GM12864 (cell line): ENCODE measurements around the gene TAF3.

Experiments used
- DNase-seq: peaks from one replicate; pipeline ENCODE4 v3.0.0-alpha.2; 2011; ENCODE audit warnings: low read depth
- H3K4me3 ChIP-seq: 2 replicates; pipeline ENCODE4 v1.5.1; 2011; ENCODE audit warnings: mild to moderate bottlenecking, low read depth, low read length, control low read depth
- CTCF ChIP-seq: IDR thresholded peaks from 2 replicates; pipeline ENCODE4 v1.5.1; 2011; ENCODE audit warnings: low read depth, mild to moderate bottlenecking, moderate library complexity, low read length, control low read depth, inconsistent platforms; ENCODE audit errors: missing control alignments

The TAF3 gene

GRCh38 chr10:7950981-7951847, 132.9 kb downstream of the TAF3 start:
- TF ChIP-seq CTCF: no peak
- no peak overlapping the region for H3K4me3 ChIP-seq
- no peak for DNase-seq

GRCh38 chr10:7952266-7952665, 134.0 kb downstream of the TAF3 start:
- no peak for TF ChIP-seq CTCF

GRCh38 chr10:7953447-7953846, 135.1 kb downstream of the TAF3 start:
- no peak for DNase-seq
- no peak for TF ChIP-seq CTCF
- H3K4me3 ChIP-seq: no peak overlapping the region

More at GRCh38 chr10:7952266-7952665, 134.0 kb downstream of the TAF3 start:
- no peak for DNase-seq
- no peak overlapping the region for H3K4me3 ChIP-seq

GRCh38 chr10:7955446-7955845, 137.1 kb downstream of the TAF3 start:
- DNase-seq: no peak
- no peak for TF ChIP-seq CTCF
- no peak overlapping the region for H3K4me3 ChIP-seq

GRCh38 chr10:7956508-7956907, 138.2 kb downstream of the TAF3 start:
- TF ChIP-seq CTCF: no peak
- peak; percentile 29 for DNase-seq
- no peak overlapping the region for H3K4me3 ChIP-seq

- H3K4me3 ChIP-seq: no peak overlapping the region
- TF ChIP-seq CTCF: no peak
- DNase-seq: no peak
Measured at GRCh38 chr10:7957591-7957990, 139.3 kb downstream of the TAF3 start.

- H3K4me3 ChIP-seq: no peak overlapping the region
- TF ChIP-seq CTCF: no peak
- DNase-seq: no peak
Measured at GRCh38 chr10:7958442-7958841, 140.1 kb downstream of the TAF3 start.
